Measurements from ENCODE around the gene CYGB.
"Not testable (repeated sequence)": the region's sequence is repeated elsewhere in the genome, so short reads cannot be mapped to it uniquely, and the experiment has no call there.

CYGB gene

GRCh38 chr17:76519048-76519966, 18.2 kb downstream of the CYGB start:
- FAIRE-seq = no peak

- no peak for FAIRE-seq
Observed at GRCh38 chr17:76517638-76518038, 19.9 kb downstream of the CYGB start.

GRCh38 chr17:76515274-76515949, 22.1 kb downstream of the CYGB start:
- FAIRE-seq = no peak

- not testable (repeated sequence) for FAIRE-seq
Observed at GRCh38 chr17:76514355-76514754, 23.2 kb downstream of the CYGB start.

GRCh38 chr17:76513306-76513692, 24.2 kb downstream of the CYGB start:
- FAIRE-seq = no peak

- no peak for FAIRE-seq
Observed at GRCh38 chr17:76512366-76513305, 24.9 kb downstream of the CYGB start.

- no peak for FAIRE-seq
Observed at GRCh38 chr17:76511668-76512365, 25.7 kb downstream of the CYGB start.

GRCh38 chr17:76510831-76511244, 26.7 kb downstream of the CYGB start:
- no peak for FAIRE-seq

- not testable (repeated sequence) for FAIRE-seq
Observed at GRCh38 chr17:76508472-76509063, 28.9 kb downstream of the CYGB start.

- FAIRE-seq = no peak
Observed at GRCh38 chr17:76506408-76507345, 30.8 kb downstream of the CYGB start.

- FAIRE-seq = no peak
Observed at GRCh38 chr17:76504117-76504516, 33.4 kb downstream of the CYGB start.

- no peak for FAIRE-seq
Observed at GRCh38 chr17:76502341-76503211, 34.9 kb downstream of the CYGB start.

- FAIRE-seq = no peak
Observed at GRCh38 chr17:76501827-76502307, 35.6 kb downstream of the CYGB start.

- no peak for FAIRE-seq
Observed at GRCh38 chr17:76501018-76501826, 36.3 kb downstream of the CYGB start, which contains the start of gene RHBDF2. RHBDF2 (minus strand) TSS chr17:76501423; CDS start chr17:76481524, 19,899 bp downstream.

- no peak for FAIRE-seq
Observed at GRCh38 chr17:76500747-76501017, 36.8 kb downstream of the CYGB start.

GRCh38 chr17:76500074-76500746, 37.3 kb downstream of the CYGB start:
- no peak for FAIRE-seq

GRCh38 chr17:76499267-76499667, 38.2 kb downstream of the CYGB start:
- FAIRE-seq = no peak

GRCh38 chr17:76498876-76499251, 38.6 kb downstream of the CYGB start:
- no peak for FAIRE-seq
